IPS-18a (cell line): ENCODE measurements around the gene TRAPPC12.
"Not testable (repeated sequence)": the region's sequence is repeated elsewhere in the genome, so short reads cannot be mapped to it uniquely, and the experiment has no call there.

Experiments used
- H3K27ac ChIP-seq: one replicate; pipeline ENCODE4 v1.5.1; 2013; ENCODE audit warnings: low read length
- H3K27me3 ChIP-seq: one replicate; pipeline ENCODE4 v1.6.1; 2013; ENCODE audit warnings: mild to moderate bottlenecking, low read length; ENCODE audit not compliant: control insufficient read depth, insufficient read depth
- H3K36me3 ChIP-seq: one replicate; pipeline ENCODE4 v1.6.1; 2013; ENCODE audit warnings: low read depth, low read length; ENCODE audit not compliant: control insufficient read depth
- H3K4me1 ChIP-seq: one replicate; pipeline ENCODE4 v1.6.1; 2013; ENCODE audit warnings: low read depth, low read length; ENCODE audit not compliant: control insufficient read depth
- H3K4me3 ChIP-seq: one replicate; pipeline ENCODE4 v1.5.1; 2013; ENCODE audit warnings: low read length
- H3K9ac ChIP-seq: one replicate; pipeline ENCODE4 v1.6.1; 2013; ENCODE audit warnings: mild to moderate bottlenecking, low read length, moderate library complexity
- H3K9me3 ChIP-seq: one replicate; pipeline ENCODE4 v1.6.1; 2013; ENCODE audit warnings: low read depth, low read length; ENCODE audit not compliant: control insufficient read depth

TRAPPC12 gene

GRCh38 chr2:3435445-3435844 lies 56.0 kb downstream of the TRAPPC12 start:
- Histone ChIP-seq H3K9ac (no peak overlapping the region), H3K9me3 (no peaks in the 10 kb centered on the region), H3K27me3 (no peaks in the 10 kb centered on the region), H3K4me3 (no peak overlapping the region), H3K36me3 (peaks cover 5% of the 10 kb centered on the region), H3K4me1 (no peaks in the 10 kb centered on the region), H3K27ac (no peak overlapping the region)

- Histone ChIP-seq H3K27me3 (no peaks in the 10 kb centered on the region), H3K9me3 (no peaks in the 10 kb centered on the region), H3K9ac (no peak overlapping the region), H3K36me3 (peaks cover 2% of the 10 kb centered on the region), H3K4me3 (no peak overlapping the region), H3K4me1 (no peaks in the 10 kb centered on the region), H3K27ac (no peak overlapping the region)
These were observed 61.0 kb downstream of the TRAPPC12 start for GRCh38 chr2:3440477-3440876.

GRCh38 chr2:3441465-3441864 lies 62.0 kb downstream of the TRAPPC12 start:
- Histone ChIP-seq H3K9ac (no peak overlapping the region), H3K36me3 (peaks cover 11% of the 10 kb centered on the region), H3K4me3 (no peak overlapping the region), H3K4me1 (no peaks in the 10 kb centered on the region), H3K27ac (no peak overlapping the region), H3K27me3 (no peaks in the 10 kb centered on the region), H3K9me3 (no peaks in the 10 kb centered on the region)

- H3K27me3 ChIP-seq: no peaks in the 10 kb centered on the region
- H3K9ac ChIP-seq: no peak overlapping the region
- no peaks in the 10 kb centered on the region for H3K9me3 ChIP-seq
- no peak overlapping the region for H3K4me3 ChIP-seq
- H3K27ac ChIP-seq: no peak overlapping the region
- no peaks in the 10 kb centered on the region for H3K4me1 ChIP-seq
- H3K36me3 ChIP-seq: peaks cover 15% of the 10 kb centered on the region
These were observed 62.7 kb downstream of the TRAPPC12 start for GRCh38 chr2:3442185-3442584.

GRCh38 chr2:3443083-3443482 lies 63.6 kb downstream of the TRAPPC12 start:
- no peaks in the 10 kb centered on the region for H3K9me3 ChIP-seq
- H3K4me1 ChIP-seq: no peaks in the 10 kb centered on the region
- no peak overlapping the region for H3K4me3 ChIP-seq
- no peak overlapping the region for H3K9ac ChIP-seq
- no peak overlapping the region for H3K27ac ChIP-seq
- peaks cover 20% of the 10 kb centered on the region for H3K36me3 ChIP-seq
- no peaks in the 10 kb centered on the region for H3K27me3 ChIP-seq

- H3K4me3 ChIP-seq: no peak overlapping the region
- H3K36me3 ChIP-seq: peaks cover 20% of the 10 kb centered on the region
- no peak overlapping the region for H3K27ac ChIP-seq
- H3K9ac ChIP-seq: no peak overlapping the region
- no peaks in the 10 kb centered on the region for H3K4me1 ChIP-seq
- no peaks in the 10 kb centered on the region for H3K27me3 ChIP-seq
- H3K9me3 ChIP-seq: no peaks in the 10 kb centered on the region
These were observed 64.1 kb downstream of the TRAPPC12 start for GRCh38 chr2:3443506-3444084.

GRCh38 chr2:3445891-3446290 lies 66.4 kb downstream of the TRAPPC12 start:
- Histone ChIP-seq H3K9ac (no peak overlapping the region), H3K4me1 (no peaks in the 10 kb centered on the region), H3K36me3 (peaks cover 28% of the 10 kb centered on the region), H3K9me3 (no peaks in the 10 kb centered on the region), H3K27me3 (no peaks in the 10 kb centered on the region), H3K27ac (no peak overlapping the region), H3K4me3 (no peak overlapping the region)

- Histone ChIP-seq H3K9me3 (no peaks in the 10 kb centered on the region), H3K4me1 (no peaks in the 10 kb centered on the region), H3K4me3 (no peak overlapping the region), H3K9ac (no peak overlapping the region), H3K36me3 (peaks cover 28% of the 10 kb centered on the region), H3K27ac (no peak overlapping the region), H3K27me3 (no peaks in the 10 kb centered on the region)
These were observed 66.9 kb downstream of the TRAPPC12 start for GRCh38 chr2:3446381-3446780.

GRCh38 chr2:3447186-3447585 lies 67.7 kb downstream of the TRAPPC12 start:
- not testable (repeated sequence) for H3K9ac ChIP-seq, H3K9me3 ChIP-seq, H3K4me3 ChIP-seq, H3K27ac ChIP-seq, H3K27me3 ChIP-seq, H3K4me1 ChIP-seq
- H3K36me3 ChIP-seq: peaks cover 28% of the 10 kb centered on the region

- no peak overlapping the region for H3K27ac ChIP-seq
- H3K9me3 ChIP-seq: no peaks in the 10 kb centered on the region
- H3K4me1 ChIP-seq: no peaks in the 10 kb centered on the region
- H3K9ac ChIP-seq: no peak overlapping the region
- no peak overlapping the region for H3K4me3 ChIP-seq
- H3K36me3 ChIP-seq: peaks cover 28% of the 10 kb centered on the region
- H3K27me3 ChIP-seq: no peaks in the 10 kb centered on the region
These were observed 68.4 kb downstream of the TRAPPC12 start for GRCh38 chr2:3447789-3448317.

- not testable (repeated sequence) for H3K27ac ChIP-seq, H3K27me3 ChIP-seq, H3K4me1 ChIP-seq, H3K9ac ChIP-seq, H3K9me3 ChIP-seq, H3K4me3 ChIP-seq
- H3K36me3 ChIP-seq: peaks cover 28% of the 10 kb centered on the region
These were observed 69.0 kb downstream of the TRAPPC12 start for GRCh38 chr2:3448441-3448911.

- Histone ChIP-seq H3K27ac (no peak overlapping the region), H3K27me3 (no peaks in the 10 kb centered on the region), H3K36me3 (peaks cover 32% of the 10 kb centered on the region), H3K9me3 (no peaks in the 10 kb centered on the region), H3K9ac (no peak overlapping the region), H3K4me1 (no peaks in the 10 kb centered on the region), H3K4me3 (no peak overlapping the region)
These were observed 69.6 kb downstream of the TRAPPC12 start for GRCh38 chr2:3449086-3449485.
